Measurements from ENCODE around the gene C22orf31.

Gene C22orf31

DNA sequence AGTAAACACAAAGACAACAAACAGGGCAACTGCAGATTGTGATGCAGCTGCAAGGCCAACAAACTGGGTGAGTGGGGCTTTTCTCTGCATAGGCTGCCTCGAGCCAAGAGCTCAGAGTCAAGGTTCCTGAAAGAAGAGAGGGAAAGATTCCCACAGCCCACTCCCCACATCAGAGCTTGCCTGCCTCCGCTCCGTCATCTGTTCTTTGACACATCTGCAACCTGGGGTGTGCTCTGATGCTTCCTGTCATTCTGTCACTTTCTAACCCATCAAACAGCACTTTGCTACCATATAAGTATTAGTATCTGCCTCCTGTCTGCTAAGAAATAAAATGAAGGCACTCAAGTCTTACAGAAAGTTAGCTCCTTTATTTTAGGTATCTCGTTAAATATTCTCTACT, 46.9 kb downstream of the C22orf31 start:
- TF ChIP-seq CTCF (IDR thresholded peaks at IDR 0.05; ENCODE audit: low read depth, low read length, missing control alignments), result no peak
- no peak overlapping the region for H3K4me3 ChIP-seq (ENCODE audit: low read depth, low read length)
- DNase-seq (ENCODE audit: low read depth), result no peak

- no peak overlapping the region for H3K4me3 ChIP-seq (ENCODE audit: low read depth, low read length)
- no peak for TF ChIP-seq CTCF (IDR thresholded peaks at IDR 0.05; ENCODE audit: low read depth, low read length, missing control alignments)
- DNase-seq (ENCODE audit: low read depth), result no peak
Observed at GRCh38 chr22:29014293-29014692, 47.3 kb downstream of the C22orf31 start.

DNA sequence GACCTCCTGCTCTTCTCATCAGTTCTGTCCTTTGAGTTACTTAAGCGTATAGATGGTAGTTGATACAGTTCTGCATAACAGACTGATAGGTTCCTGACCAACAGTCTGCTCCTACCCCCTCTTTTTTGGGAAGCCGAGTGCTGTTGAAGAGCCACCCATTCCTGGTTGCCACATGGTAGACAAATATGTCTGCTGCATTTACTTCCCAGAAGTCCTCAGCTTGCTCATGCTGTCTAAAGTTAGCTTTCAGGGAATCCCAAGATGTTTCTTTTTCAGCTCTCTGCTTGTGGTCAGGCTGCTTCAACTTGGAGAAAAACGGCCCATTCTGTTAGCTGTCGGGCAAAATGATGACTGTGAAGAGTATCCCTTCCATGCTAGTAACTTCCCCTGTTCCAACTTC, 48.7 kb downstream of the C22orf31 start:
- TF ChIP-seq CTCF (IDR thresholded peaks at IDR 0.05; ENCODE audit: low read depth, low read length, missing control alignments), result no peak
- no peak for DNase-seq (ENCODE audit: low read depth)

GRCh38 chr22:29012101-29012433, 49.6 kb downstream of the C22orf31 start:
- DNase-seq (ENCODE audit: low read depth), result no peak
- no peak overlapping the region for H3K4me3 ChIP-seq (ENCODE audit: low read depth, low read length)
- TF ChIP-seq CTCF (IDR thresholded peaks at IDR 0.05; ENCODE audit: low read depth, low read length, missing control alignments), result no peak

More for the DNA sequence above, 48.7 kb downstream of the C22orf31 start:
- H3K4me3 ChIP-seq (ENCODE audit: low read depth, low read length), result no peak overlapping the region

DNA sequence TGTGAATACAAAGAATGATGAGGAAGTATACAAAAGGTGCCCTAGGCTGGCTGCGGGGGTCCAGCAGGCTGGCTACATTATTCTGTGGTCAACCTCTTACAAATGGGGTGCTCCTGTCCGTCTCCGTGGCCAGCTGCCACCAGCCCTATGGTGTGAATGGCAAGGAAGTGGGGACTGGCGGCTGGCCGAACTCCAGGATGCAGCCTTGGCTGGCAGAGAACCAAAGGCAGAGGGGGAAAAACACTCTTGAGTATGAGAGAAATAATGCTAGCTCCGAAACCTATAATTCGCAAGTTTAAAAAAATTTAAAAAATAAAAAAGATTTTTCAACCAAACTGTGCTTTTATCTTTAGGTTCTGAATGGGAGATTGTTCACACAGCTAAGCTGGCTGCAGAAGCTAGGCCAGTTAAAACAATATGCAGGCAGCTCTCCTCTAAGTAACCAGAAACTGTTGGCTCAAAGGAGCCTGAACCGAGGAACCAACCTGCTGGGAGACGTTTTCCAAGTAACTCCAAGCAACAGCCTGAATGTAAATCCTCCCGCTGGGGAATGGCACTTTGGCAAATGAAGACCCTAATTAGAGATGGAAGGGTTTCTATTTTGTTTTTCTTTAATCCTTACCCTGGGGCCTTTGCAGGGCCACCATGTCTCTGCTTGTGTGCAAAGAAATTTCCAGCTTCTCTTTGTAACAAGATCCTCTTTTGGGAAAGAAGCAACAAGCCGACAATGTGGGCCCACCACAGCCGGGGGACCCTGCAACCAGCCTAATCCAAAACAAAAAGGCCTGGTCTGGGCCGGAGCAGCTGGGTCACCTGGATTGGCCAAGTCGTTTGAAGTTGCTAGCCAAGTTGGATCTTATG, 50.2 kb downstream of the C22orf31 start:
- no peak overlapping the region for H3K4me3 ChIP-seq (ENCODE audit: low read depth, low read length)
- no peak for DNase-seq (ENCODE audit: low read depth)
- TF ChIP-seq CTCF (IDR thresholded peaks at IDR 0.05; ENCODE audit: low read depth, low read length, missing control alignments), result no peak

DNA sequence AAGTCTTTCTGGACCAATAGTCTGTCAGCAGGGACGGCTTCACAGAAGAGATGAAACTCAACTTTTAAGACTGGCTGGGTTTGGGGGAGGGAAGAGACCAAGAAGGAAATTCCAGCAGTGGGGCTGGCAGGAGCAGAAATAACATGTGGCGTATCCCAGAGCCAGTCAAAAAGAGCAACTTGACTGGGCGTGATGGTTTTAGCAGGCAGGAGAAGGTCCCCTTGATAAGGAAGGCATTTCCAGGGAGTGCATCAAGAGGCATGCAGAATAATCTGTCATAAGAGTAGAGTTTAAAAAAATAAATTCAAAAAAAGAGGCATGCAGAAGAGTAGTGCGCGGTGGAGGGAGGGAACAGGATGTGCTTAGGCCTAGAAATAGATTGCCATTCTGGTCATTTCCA, 52.5 kb downstream of the C22orf31 start:
- DNase-seq (ENCODE audit: low read depth), result no peak
- TF ChIP-seq CTCF (IDR thresholded peaks at IDR 0.05; ENCODE audit: low read depth, low read length, missing control alignments), result no peak
- H3K4me3 ChIP-seq (ENCODE audit: low read depth, low read length), result no peak overlapping the region

Measured in GM12864 (cell line).